ENCODE results near the gene ANKRD10. TPM values are rescaled to one million over a fixed set of nuclear protein-coding genes. Genes with fewer than 3 reads are reported as not detected.

Gene ANKRD10
- total RNA-seq, 1 donor, result 128 TPM

DNA sequence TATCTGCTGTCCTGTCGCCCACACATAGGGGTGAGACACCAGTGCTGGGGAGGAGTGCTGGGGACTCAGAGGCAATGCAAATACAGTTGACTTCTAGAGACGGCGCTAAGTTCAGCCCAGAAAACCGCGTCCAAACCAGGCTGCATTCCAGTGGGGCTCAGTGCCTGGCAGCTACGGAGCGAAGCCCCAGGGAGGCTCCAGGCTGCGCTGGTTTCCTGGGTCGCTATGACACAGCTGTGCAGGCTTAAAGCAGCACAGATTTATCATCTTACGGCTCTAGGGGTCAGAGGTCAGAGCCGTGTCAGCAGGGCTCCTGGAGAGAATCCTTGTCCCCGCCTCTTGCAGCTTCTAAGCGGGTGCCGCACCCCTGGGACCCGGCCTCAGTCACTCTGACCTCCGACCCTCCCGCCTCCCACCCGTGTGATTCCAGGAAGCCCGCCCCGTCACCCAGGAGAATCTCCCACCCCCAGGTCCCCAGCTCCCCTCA lies 61.6 kb downstream of the ANKRD10 start:
- TF ChIP-seq CTCF (IDR thresholded peaks at IDR 0.05; ENCODE audit: extremely low read depth, low read depth, low read length), result no peak
- Histone ChIP-seq H4K20me1 (ENCODE audit: insufficient read depth, low read length) (no peaks in the 10 kb centered on the region), H3K27me3 (ENCODE audit: insufficient read depth, low read length) (peaks cover 30% of the 10 kb centered on the region), H3K4me3 (ENCODE audit: insufficient read depth, low read length) (no peak overlapping the region), H3K4me1 (ENCODE audit: insufficient read depth, low read length) (no peaks in the 10 kb centered on the region), H3K36me3 (ENCODE audit: insufficient read depth, low read length) (no peaks in the 10 kb centered on the region), H3K79me2 (ENCODE audit: insufficient read depth, low read length) (no peaks in the 10 kb centered on the region), H3K9me3 (ENCODE audit: low read depth, low read length) (peaks cover 2% of the 10 kb centered on the region), H3K4me2 (ENCODE audit: insufficient read depth, low read length) (no peak overlapping the region), H3K27ac (ENCODE audit: low read depth, low read length) (no peak overlapping the region), H2AFZ (ENCODE audit: low read length) (no peak overlapping the region)
- DNase-seq (ENCODE audit: insufficient read length, low spot score, missing footprints), result no peak

- Histone ChIP-seq H3K27me3 (ENCODE audit: insufficient read depth, low read length) (peaks cover 34% of the 10 kb centered on the region), H3K4me2 (ENCODE audit: insufficient read depth, low read length) (no peak overlapping the region), H2AFZ (ENCODE audit: low read length) (no peak overlapping the region), H3K27ac (ENCODE audit: low read depth, low read length) (no peak overlapping the region), H3K9me3 (ENCODE audit: low read depth, low read length) (no peaks in the 10 kb centered on the region), H3K4me3 (ENCODE audit: insufficient read depth, low read length) (no peak overlapping the region), H3K79me2 (ENCODE audit: insufficient read depth, low read length) (no peaks in the 10 kb centered on the region), H3K36me3 (ENCODE audit: insufficient read depth, low read length) (no peaks in the 10 kb centered on the region), H4K20me1 (ENCODE audit: insufficient read depth, low read length) (no peaks in the 10 kb centered on the region), H3K4me1 (ENCODE audit: insufficient read depth, low read length) (no peaks in the 10 kb centered on the region)
- no peak for DNase-seq (ENCODE audit: insufficient read length, low spot score, missing footprints)
- TF ChIP-seq CTCF (IDR thresholded peaks at IDR 0.05; ENCODE audit: extremely low read depth, low read depth, low read length), result no peak
Observed at GRCh38 chr13:110850840-110851239, 64.0 kb downstream of the ANKRD10 start.

GRCh38 chr13:110850006-110850405 lies 64.9 kb downstream of the ANKRD10 start:
- peaks cover 39% of the 10 kb centered on the region for H3K27me3 ChIP-seq (ENCODE audit: insufficient read depth, low read length)
- TF ChIP-seq CTCF (IDR thresholded peaks at IDR 0.05; ENCODE audit: extremely low read depth, low read depth, low read length), result no peak
- DNase-seq (ENCODE audit: insufficient read length, low spot score, missing footprints), result no peak

GRCh38 chr13:110845520-110845919 lies 69.3 kb downstream of the ANKRD10 start:
- Histone ChIP-seq H3K4me1 (ENCODE audit: insufficient read depth, low read length) (no peaks in the 10 kb centered on the region), H3K27ac (ENCODE audit: low read depth, low read length) (no peak overlapping the region), H3K4me2 (ENCODE audit: insufficient read depth, low read length) (no peak overlapping the region), H3K4me3 (ENCODE audit: insufficient read depth, low read length) (no peak overlapping the region), H3K27me3 (ENCODE audit: insufficient read depth, low read length) (peaks cover 32% of the 10 kb centered on the region), H3K9me3 (ENCODE audit: low read depth, low read length) (peaks cover 2% of the 10 kb centered on the region), H3K79me2 (ENCODE audit: insufficient read depth, low read length) (no peaks in the 10 kb centered on the region), H4K20me1 (ENCODE audit: insufficient read depth, low read length) (no peaks in the 10 kb centered on the region), H3K36me3 (ENCODE audit: insufficient read depth, low read length) (no peaks in the 10 kb centered on the region), H2AFZ (ENCODE audit: low read length) (no peak overlapping the region)
- TF ChIP-seq CTCF (IDR thresholded peaks at IDR 0.05; ENCODE audit: extremely low read depth, low read depth, low read length), result no peak
- DNase-seq (ENCODE audit: insufficient read length, low spot score, missing footprints), result no peak

More at GRCh38 chr13:110850006-110850405, 64.9 kb downstream of the ANKRD10 start:
- H3K36me3 ChIP-seq (ENCODE audit: insufficient read depth, low read length), result no peaks in the 10 kb centered on the region
- H3K4me3 ChIP-seq (ENCODE audit: insufficient read depth, low read length), result no peak overlapping the region
- no peaks in the 10 kb centered on the region for H3K9me3 ChIP-seq (ENCODE audit: low read depth, low read length)
- no peak overlapping the region for H3K4me2 ChIP-seq (ENCODE audit: insufficient read depth, low read length)
- H3K79me2 ChIP-seq (ENCODE audit: insufficient read depth, low read length), result no peaks in the 10 kb centered on the region
- H2AFZ ChIP-seq (ENCODE audit: low read length), result no peak overlapping the region
- H3K4me1 ChIP-seq (ENCODE audit: insufficient read depth, low read length), result no peaks in the 10 kb centered on the region
- no peak overlapping the region for H3K27ac ChIP-seq (ENCODE audit: low read depth, low read length)
- H4K20me1 ChIP-seq (ENCODE audit: insufficient read depth, low read length), result no peaks in the 10 kb centered on the region
